SK-N-SH (cell line): ENCODE measurements around the gene PLOD1. TPM values are rescaled to one million over a fixed set of nuclear protein-coding genes. Genes with fewer than 3 reads are reported as not detected.

Source experiments
- CTCF ChIA-PET: fragments of 300-600, 350-600 bp; formaldehyde crosslinking; extraction: SDS; loops from one replicate; lab custom pipeline; 2021; lab: Yijun Ruan, JAX
- POLR2A ChIA-PET: fragments of 350-600 bp; sonication (Branson Sonifier 250); formaldehyde crosslinking; extraction: SDS; loops from one replicate; lab custom pipeline; 2020; ENCODE audit warnings: antibody characterized with exemption, inconsistent platforms; lab: Yijun Ruan, JAX
- DNase-seq: peaks from one replicate; pipeline ENCODE4 v3.0.0; 2012
- H2AFZ ChIP-seq: fragments of 200-600 bp; sonication (generic); 2 replicates; pipeline ENCODE4 v1.8.1; 2016; ENCODE audit warnings: antibody characterized with exemption, mild to moderate bottlenecking, low read depth
- H3F3A ChIP-seq: fragments of 200-600 bp; sonication (generic); replicated peaks from 2 replicates; pipeline ENCODE3; 2016; ENCODE audit warnings: antibody characterized with exemption, mild to moderate bottlenecking; ENCODE audit not compliant: insufficient read depth
- H3K27ac ChIP-seq, 2 experiments: fragments of 200-500 bp in 1 of 2; fragments of 200-600 bp in 1 of 2; sonication (Bioruptor generic) in 1 of 2; sonication (generic), shearing (Covaris generic) in 1 of 2; 2 replicates each; pipeline versions ENCODE4 v1.5.1 to v1.6.1; 2014 to 2016; ENCODE audit warnings: low read depth in 2 of 2, inconsistent platforms in 1 of 2, low read length in 1 of 2, mild to moderate bottlenecking in 1 of 2, mixed read lengths in 1 of 2
- H3K27me3 ChIP-seq: fragments of 200-600 bp; sonication (generic), shearing (Covaris generic); 2 replicates; pipeline ENCODE4 v1.6.1; 2016; ENCODE audit warnings: mixed run types; ENCODE audit not compliant: insufficient read depth
- H3K36me3 ChIP-seq, 2 experiments: fragments of 200-500 bp in 1 of 2; fragments of 200-600 bp in 1 of 2; sonication (Bioruptor generic) in 1 of 2; sonication (generic) in 1 of 2; replicated peaks in 1 of 2; 2 replicates each; pipeline versions ENCODE3 to v1.5.1; 2014 to 2016; ENCODE audit warnings: low read length in 1 of 2, mild to moderate bottlenecking in 1 of 2; ENCODE audit not compliant: insufficient read depth in 2 of 2, control insufficient read depth in 1 of 2
- H3K4me1 ChIP-seq, 2 experiments: fragments of 200-500 bp in 1 of 2; fragments of 200-600 bp in 1 of 2; sonication (Bioruptor generic) in 1 of 2; sonication (generic), shearing (Covaris generic) in 1 of 2; 2 replicates each; pipeline versions ENCODE4 v1.5.1 to v1.6.1; 2014 to 2016; ENCODE audit warnings: low read depth in 1 of 2, low read length in 1 of 2, mixed run types in 1 of 2; ENCODE audit not compliant: insufficient read depth in 2 of 2, control insufficient read depth in 1 of 2
- H3K4me2 ChIP-seq: fragments of 200-600 bp; sonication (generic), shearing (Covaris generic); 2 replicates; pipeline ENCODE4 v1.6.1; 2017; ENCODE audit warnings: mixed run types
- H3K4me3 ChIP-seq, 2 experiments: fragments of 200-500 bp in 1 of 2; fragments of 200-600 bp in 1 of 2; sonication (Bioruptor generic) in 1 of 2; sonication (generic), shearing (Covaris generic) in 1 of 2; 2 replicates each; pipeline versions ENCODE4 v1.5.1 to v1.8.1; 2014 to 2016; ENCODE audit warnings: low read depth in 2 of 2, inconsistent platforms in 1 of 2, low read length in 1 of 2, mild to moderate bottlenecking in 1 of 2, mixed read lengths in 1 of 2, moderate library complexity in 1 of 2
- H3K79me2 ChIP-seq: fragments of 200-600 bp; sonication (generic); 2 replicates; pipeline ENCODE4 v1.8.1; 2017; ENCODE audit warnings: mild to moderate bottlenecking; ENCODE audit not compliant: insufficient read depth
- H3K9ac ChIP-seq: fragments of 200-600 bp; sonication (generic); 2 replicates; pipeline ENCODE4 v1.6.1; 2017; ENCODE audit warnings: mixed run types
- H3K9me2 ChIP-seq: fragments of 200-600 bp; sonication (generic); 2 replicates; pipeline ENCODE4 v1.6.1; 2017; ENCODE audit warnings: mixed run types
- H3K9me3 ChIP-seq: fragments of 200-600 bp; sonication (generic); 2 replicates; pipeline ENCODE4 v1.6.1; 2017; ENCODE audit warnings: mixed run types, mild to moderate bottlenecking, moderate library complexity
- H4K20me1 ChIP-seq: fragments of 200-600 bp; sonication (generic); 2 replicates; pipeline ENCODE4 v1.6.1; 2017; ENCODE audit warnings: mild to moderate bottlenecking, mixed run types; ENCODE audit not compliant: insufficient read depth
- CHD2 ChIP-seq: fragments of 150-350 bp; IDR thresholded peaks from 2 replicates; pipeline ENCODE4 v1.6.1; 2018; ENCODE audit warnings: low read length; ENCODE audit not compliant: partially characterized antibody
- ELF1 ChIP-seq: IDR thresholded peaks from 2 replicates; pipeline ENCODE4 v1.4.0; 2012
- FOSL2 ChIP-seq: IDR thresholded peaks from 2 replicates; pipeline ENCODE4 v1.4.0; 2012; ENCODE audit warnings: low read depth, mild to moderate bottlenecking, moderate library complexity, borderline replicate concordance
- GATA2 ChIP-seq: sonication (generic); formaldehyde crosslinking; IDR thresholded peaks from 2 replicates; pipeline ENCODE4 v1.5.0; 2020; ENCODE audit warnings: mild to moderate bottlenecking, missing genetic modification reagents
- JUND ChIP-seq: IDR thresholded peaks from 2 replicates; pipeline ENCODE4 v1.4.0; 2012
- MEF2A ChIP-seq: IDR thresholded peaks from 2 replicates; pipeline ENCODE4 v1.4.0; 2012; ENCODE audit warnings: low read depth, borderline replicate concordance
- NFIC ChIP-seq: IDR thresholded peaks from 2 replicates; pipeline ENCODE4 v1.4.0; 2012; ENCODE audit warnings: borderline replicate concordance
- NRF1 ChIP-seq: IDR thresholded peaks from 2 replicates; pipeline ENCODE4 v1.6.1; 2012; ENCODE audit warnings: low read depth, mild to moderate bottlenecking, low read length
- POLR2AphosphoS5 ChIP-seq: IDR thresholded peaks from 2 replicates; pipeline ENCODE4 v1.6.1; 2012; ENCODE audit warnings: low read depth, low read length
- RCOR1 ChIP-seq: fragments of 150-350 bp; IDR thresholded peaks from 2 replicates; pipeline ENCODE4 v1.6.1; 2017; ENCODE audit warnings: antibody characterized with exemption, low read length
- RFX5 ChIP-seq: IDR thresholded peaks from 2 replicates; pipeline ENCODE4 v1.6.1; 2012; ENCODE audit warnings: mild to moderate bottlenecking, improper control_type of control experiment, low read length
- SIN3A ChIP-seq: IDR thresholded peaks from 2 replicates; pipeline ENCODE4 v1.6.1; 2012; ENCODE audit warnings: low read depth, mild to moderate bottlenecking, low read length, moderate library complexity, borderline replicate concordance
- TAF1 ChIP-seq: IDR thresholded peaks from 2 replicates; pipeline ENCODE4 v1.6.1; 2012; ENCODE audit warnings: low read depth, mild to moderate bottlenecking, low read length, moderate library complexity, borderline replicate concordance
- TCF12 ChIP-seq: IDR thresholded peaks from 2 replicates; pipeline ENCODE4 v1.4.0; 2012
- TEAD4 ChIP-seq: IDR thresholded peaks from 2 replicates; pipeline ENCODE4 v1.4.0; 2012; ENCODE audit warnings: mild to moderate bottlenecking, borderline replicate concordance; ENCODE audit not compliant: insufficient read depth
- WGBS: methylation state at CpG from one replicate; pipeline ENCODE4 v1.1.6; 2017; ENCODE audit warnings: low lambda C conversion rate; 5-methylcytosine and 5-hydroxymethylcytosine counted together
- polyA plus RNA-seq, 3 experiments: library from polyadenylated mRNA; depleted of rRNA; stranded (reverse); fragments of >200 nt; gene quantifications; 2 replicates each; pipeline ENCODE4 v1.2.3, GENCODE V29; 2012
- TF ChIP-seq, protein P1 (sequence below): IDR thresholded peaks from 2 replicates; pipeline ENCODE4; 2012
- TF ChIP-seq, protein P2 (sequence below): IDR thresholded peaks from 2 replicates; pipeline ENCODE4 v1.4.0; 2012; ENCODE audit warnings: low read depth, borderline replicate concordance
- TF ChIP-seq, protein P3 (sequence below): IDR thresholded peaks from 2 replicates; pipeline ENCODE4 v1.4.0; 2012; ENCODE audit warnings: low read depth
- TF ChIP-seq, protein P4 (sequence below): IDR thresholded peaks from 2 replicates; pipeline ENCODE4 v1.6.1; 2012; ENCODE audit warnings: mild to moderate bottlenecking, low read depth, low read length, moderate library complexity
- TF ChIP-seq, protein P5 (sequence below): fragments of 150-350 bp; IDR thresholded peaks from 2 replicates; pipeline ENCODE4 v1.6.1; 2017; ENCODE audit warnings: antibody characterized with exemption, low read length, low read depth, borderline replicate concordance

PLOD1 gene
- polyA plus RNA-seq, 1 of the 3 experiments (the other 2 are of a cell fraction): 257 TPM

DNA sequence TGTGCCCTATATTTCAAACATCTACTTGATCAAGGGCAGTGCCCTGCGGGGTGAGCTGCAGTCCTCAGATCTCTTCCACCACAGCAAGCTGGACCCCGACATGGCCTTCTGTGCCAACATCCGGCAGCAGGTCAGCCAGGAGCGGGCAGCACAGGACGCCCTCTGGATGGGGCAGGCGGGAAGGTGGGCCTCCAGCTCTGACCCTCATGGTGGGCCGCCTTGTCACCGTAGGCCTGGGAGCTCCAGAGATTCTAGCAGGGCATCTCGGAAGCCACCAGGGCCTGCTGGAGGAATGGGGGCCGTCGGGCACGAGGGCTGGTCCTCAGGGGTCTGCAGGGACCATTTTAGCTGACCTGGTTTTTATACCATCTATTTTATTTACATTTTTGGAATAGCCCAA lies 30.1 kb downstream of the PLOD1 start:
- WGBS: 100% methylated on average over 1 of the region's 12 CpGs
- Histone ChIP-seq H3F3A (no peaks in the 10 kb centered on the region), H3K4me2 (no peak overlapping the region), H3K36me3 (peaks cover 18 to 19% of the 10 kb centered on the region in 2 experiments), H3K79me2 (no peaks in the 10 kb centered on the region), H3K9ac (no peak overlapping the region), H3K4me3 (no peak overlapping the region), H4K20me1 (no peaks in the 10 kb centered on the region), H3K27me3 (no peaks in the 10 kb centered on the region), H3K4me1 (no peaks in the 10 kb centered on the region)
- DNase-seq: no peak
- CTCF ChIA-PET: interaction anchor here (1.2 kb wide), 1 partner anchor 13 kb away, joined by 3 read pairs; no protein-coding TSS in a partner anchor
- POLR2A ChIA-PET: interaction anchor here (1.7 kb wide), 1 partner anchor 56 kb away, joined by 4 read pairs; no protein-coding TSS in a partner anchor
- TF ChIP-seq, protein P1, sequence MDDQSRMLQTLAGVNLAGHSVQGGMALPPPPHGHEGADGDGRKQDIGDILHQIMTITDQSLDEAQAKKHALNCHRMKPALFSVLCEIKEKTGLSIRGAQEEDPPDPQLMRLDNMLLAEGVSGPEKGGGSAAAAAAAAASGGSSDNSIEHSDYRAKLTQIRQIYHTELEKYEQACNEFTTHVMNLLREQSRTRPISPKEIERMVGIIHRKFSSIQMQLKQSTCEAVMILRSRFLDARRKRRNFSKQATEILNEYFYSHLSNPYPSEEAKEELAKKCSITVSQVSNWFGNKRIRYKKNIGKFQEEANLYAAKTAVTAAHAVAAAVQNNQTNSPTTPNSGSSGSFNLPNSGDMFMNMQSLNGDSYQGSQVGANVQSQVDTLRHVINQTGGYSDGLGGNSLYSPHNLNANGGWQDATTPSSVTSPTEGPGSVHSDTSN: no peak
- TF ChIP-seq JUND (no peak), GATA2 (CRISPR knock-in tag) (no peak), FOSL2 (no peak), RCOR1 (no peak), RFX5 (no peak), MEF2A (no peak), ELF1 (no peak), POLR2AphosphoS5 (no peak), TEAD4 (no peak), CHD2 (no peak), NRF1 (no peak), TCF12 (no peak), SIN3A (no peak), TAF1 (no peak), NFIC (no peak)
- TF ChIP-seq, protein P2, sequence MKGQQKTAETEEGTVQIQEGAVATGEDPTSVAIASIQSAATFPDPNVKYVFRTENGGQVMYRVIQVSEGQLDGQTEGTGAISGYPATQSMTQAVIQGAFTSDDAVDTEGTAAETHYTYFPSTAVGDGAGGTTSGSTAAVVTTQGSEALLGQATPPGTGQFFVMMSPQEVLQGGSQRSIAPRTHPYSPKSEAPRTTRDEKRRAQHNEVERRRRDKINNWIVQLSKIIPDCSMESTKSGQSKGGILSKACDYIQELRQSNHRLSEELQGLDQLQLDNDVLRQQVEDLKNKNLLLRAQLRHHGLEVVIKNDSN: no peak
- TF ChIP-seq, protein P3, sequence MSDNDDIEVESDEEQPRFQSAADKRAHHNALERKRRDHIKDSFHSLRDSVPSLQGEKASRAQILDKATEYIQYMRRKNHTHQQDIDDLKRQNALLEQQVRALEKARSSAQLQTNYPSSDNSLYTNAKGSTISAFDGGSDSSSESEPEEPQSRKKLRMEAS: no peak
- TF ChIP-seq, protein P4, sequence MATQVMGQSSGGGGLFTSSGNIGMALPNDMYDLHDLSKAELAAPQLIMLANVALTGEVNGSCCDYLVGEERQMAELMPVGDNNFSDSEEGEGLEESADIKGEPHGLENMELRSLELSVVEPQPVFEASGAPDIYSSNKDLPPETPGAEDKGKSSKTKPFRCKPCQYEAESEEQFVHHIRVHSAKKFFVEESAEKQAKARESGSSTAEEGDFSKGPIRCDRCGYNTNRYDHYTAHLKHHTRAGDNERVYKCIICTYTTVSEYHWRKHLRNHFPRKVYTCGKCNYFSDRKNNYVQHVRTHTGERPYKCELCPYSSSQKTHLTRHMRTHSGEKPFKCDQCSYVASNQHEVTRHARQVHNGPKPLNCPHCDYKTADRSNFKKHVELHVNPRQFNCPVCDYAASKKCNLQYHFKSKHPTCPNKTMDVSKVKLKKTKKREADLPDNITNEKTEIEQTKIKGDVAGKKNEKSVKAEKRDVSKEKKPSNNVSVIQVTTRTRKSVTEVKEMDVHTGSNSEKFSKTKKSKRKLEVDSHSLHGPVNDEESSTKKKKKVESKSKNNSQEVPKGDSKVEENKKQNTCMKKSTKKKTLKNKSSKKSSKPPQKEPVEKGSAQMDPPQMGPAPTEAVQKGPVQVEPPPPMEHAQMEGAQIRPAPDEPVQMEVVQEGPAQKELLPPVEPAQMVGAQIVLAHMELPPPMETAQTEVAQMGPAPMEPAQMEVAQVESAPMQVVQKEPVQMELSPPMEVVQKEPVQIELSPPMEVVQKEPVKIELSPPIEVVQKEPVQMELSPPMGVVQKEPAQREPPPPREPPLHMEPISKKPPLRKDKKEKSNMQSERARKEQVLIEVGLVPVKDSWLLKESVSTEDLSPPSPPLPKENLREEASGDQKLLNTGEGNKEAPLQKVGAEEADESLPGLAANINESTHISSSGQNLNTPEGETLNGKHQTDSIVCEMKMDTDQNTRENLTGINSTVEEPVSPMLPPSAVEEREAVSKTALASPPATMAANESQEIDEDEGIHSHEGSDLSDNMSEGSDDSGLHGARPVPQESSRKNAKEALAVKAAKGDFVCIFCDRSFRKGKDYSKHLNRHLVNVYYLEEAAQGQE: no peak
- TF ChIP-seq, protein P5, sequence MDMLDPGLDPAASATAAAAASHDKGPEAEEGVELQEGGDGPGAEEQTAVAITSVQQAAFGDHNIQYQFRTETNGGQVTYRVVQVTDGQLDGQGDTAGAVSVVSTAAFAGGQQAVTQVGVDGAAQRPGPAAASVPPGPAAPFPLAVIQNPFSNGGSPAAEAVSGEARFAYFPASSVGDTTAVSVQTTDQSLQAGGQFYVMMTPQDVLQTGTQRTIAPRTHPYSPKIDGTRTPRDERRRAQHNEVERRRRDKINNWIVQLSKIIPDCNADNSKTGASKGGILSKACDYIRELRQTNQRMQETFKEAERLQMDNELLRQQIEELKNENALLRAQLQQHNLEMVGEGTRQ: no peak
- TF ChIP-seq, all 33 proteins: peak for 0
- Histone ChIP-seq H2AFZ (no peak overlapping the region), H3K9me2 (no peaks in the 10 kb centered on the region), H3K27ac (no peak overlapping the region), H3K9me3 (no peaks in the 10 kb centered on the region)
